Endothelial cell of umbilical vein (primary cell): ENCODE results near the gene DPP6. TPM values are rescaled to one million over a fixed set of nuclear protein-coding genes. Genes with fewer than 3 reads are reported as not detected.

Experiments used
- BruUV-seq: library from RNA; stranded (reverse); fragments of 400-500 nt; replicated peaks from 2 replicates; lab custom pipeline; 2021; lab: Mats Ljungman, UMichigan
- CTCF ChIA-PET: fragments of 300-600, 350-600 bp; sonication (Branson Sonifier 250); formaldehyde crosslinking; loops from one replicate; lab custom pipeline; 2021; ENCODE audit warnings: antibody characterized with exemption, inconsistent platforms; lab: Charles Lee
- POLR2A ChIA-PET: fragments of 300-600, 350-600 bp; sonication (Branson Sonifier 250); formaldehyde crosslinking; loops from one replicate; lab custom pipeline; 2021; ENCODE audit warnings: antibody characterized with exemption, inconsistent platforms; lab: Charles Lee
- DNase-seq: peaks from one replicate; pipeline ENCODE4 v3.0.0-alpha.2; 2011; ENCODE audit warnings: low read depth, low spot score
- FAIRE-seq: peaks from 2 replicates; lab custom pipeline; 2011; peaks lifted over from hg19 to GRCh38; lab: Jason Lieb, UNC
- H2AFZ ChIP-seq: 2 replicates; pipeline ENCODE4 v1.6.0; 2012; ENCODE audit warnings: low read depth, low read length, control low read depth, inconsistent platforms
- H3K27ac ChIP-seq: 2 replicates; pipeline ENCODE4 v1.5.1; 2011; ENCODE audit warnings: low read depth, mild to moderate bottlenecking, control low read depth, low read length, moderate library complexity; ENCODE audit not compliant: insufficient read depth
- H3K27me3 ChIP-seq, 2 experiments: 2 replicates each; pipeline versions ENCODE4 v1.6.0 to v1.6.1; 2011; ENCODE audit warnings: low read length in 2 of 2, mixed read lengths in 1 of 2; ENCODE audit not compliant: control insufficient read depth in 2 of 2, insufficient read depth in 2 of 2
- H3K36me3 ChIP-seq, 2 experiments: 2 replicates in 1 of 2; 3 replicates in 1 of 2; pipeline ENCODE4 v1.5.1; 2011; ENCODE audit warnings: low read length in 2 of 2, mild to moderate bottlenecking in 1 of 2, moderate library complexity in 1 of 2; ENCODE audit not compliant: control insufficient read depth in 2 of 2, insufficient read depth in 2 of 2; ENCODE audit errors: extremely low read depth in 1 of 2
- H3K4me1 ChIP-seq: 3 replicates; pipeline ENCODE4 v1.5.1; 2011; ENCODE audit warnings: mild to moderate bottlenecking, low read length; ENCODE audit not compliant: control insufficient read depth, insufficient read depth; ENCODE audit errors: extremely low read depth
- H3K4me2 ChIP-seq: 2 replicates; pipeline ENCODE4 v1.6.1; 2011; ENCODE audit warnings: low read length, control low read depth, mixed read lengths; ENCODE audit not compliant: insufficient read depth
- H3K4me3 ChIP-seq, 3 experiments: fragments of 200-600 bp in 1 of 3; sonication (generic), shearing (Covaris generic) in 1 of 3; replicated peaks in 1 of 3; 2 replicates each; pipeline ENCODE4 v1.5.1; 2011 to 2016; ENCODE audit warnings: control low read depth in 3 of 3, low read length in 3 of 3, mild to moderate bottlenecking in 2 of 3, inconsistent platforms in 1 of 3, low read depth in 1 of 3, moderate library complexity in 1 of 3; ENCODE audit not compliant: insufficient read depth in 1 of 3
- H3K79me2 ChIP-seq: 2 replicates; pipeline ENCODE4 v1.6.0; 2012; ENCODE audit warnings: low read length, inconsistent platforms; ENCODE audit not compliant: control insufficient read depth, insufficient read depth
- H3K9ac ChIP-seq: replicated peaks from 2 replicates; pipeline ENCODE3; 2011; ENCODE audit warnings: low read length, control low read depth; ENCODE audit not compliant: insufficient read depth; ENCODE audit errors: extremely low read depth
- H3K9me1 ChIP-seq: replicated peaks from 3 replicates; pipeline ENCODE4 v1.6.0; 2011; ENCODE audit warnings: mild to moderate bottlenecking, low read length; ENCODE audit not compliant: control insufficient read depth, insufficient read depth; ENCODE audit errors: extremely low read depth
- H3K9me3 ChIP-seq: replicated peaks from 2 replicates; pipeline ENCODE4 v1.5.1; 2012; ENCODE audit warnings: low read length, inconsistent platforms; ENCODE audit not compliant: control insufficient read depth, insufficient read depth
- H4K20me1 ChIP-seq: replicated peaks from 2 replicates; pipeline ENCODE3; 2011; ENCODE audit warnings: mild to moderate bottlenecking, low read length; ENCODE audit not compliant: control insufficient read depth, insufficient read depth; ENCODE audit errors: extremely low read depth
- EZH2 ChIP-seq: IDR thresholded peaks from 2 replicates; pipeline ENCODE4 v1.6.1; 2012; ENCODE audit warnings: borderline replicate concordance, low read depth, mild to moderate bottlenecking, moderate library complexity, low read length, inconsistent platforms; ENCODE audit not compliant: severe bottlenecking
- GATA2 ChIP-seq: IDR thresholded peaks from 2 replicates; pipeline ENCODE4 v1.7.0; 2011; ENCODE audit warnings: low read depth, mild to moderate bottlenecking, moderate library complexity, mixed read lengths, low read length; ENCODE audit not compliant: insufficient read length, insufficient read depth
- MYC ChIP-seq: IDR thresholded peaks from one replicate; pipeline ENCODE4 v1.6.1; 2011; ENCODE audit warnings: mild to moderate bottlenecking, low read depth, low read length
- dilution Hi-C: fragments of 300-500 bp; cut with MboI; formaldehyde crosslinking; loops from one replicate; pipeline ENCODE4 v1.15.0; 2019; ENCODE audit warnings: low sequenced_read_pairs; ENCODE audit not compliant: extremely low pct_ligation_motif_present
- intact Hi-C: fragments of 100-400 bp; cut with micrococcal nuclease; formaldehyde crosslinking; loops from one replicate; pipeline ENCODE4 v1.10.0; 2022
- polyA plus RNA-seq, 4 experiments: library from polyadenylated mRNA; depleted of rRNA in 3 of 4; stranded (reverse) in 3 of 4; unstranded in 1 of 4; fragments of >200 nt; gene quantifications; 2 replicates each; pipeline versions ENCODE4 v1.2.1 to v1.2.3, GENCODE V29; 2011 to 2012; ENCODE audit warnings: missing spikeins in 1 of 4
- total RNA-seq: library from RNA; stranded (reverse); gene quantifications from 2 replicates; pipeline ENCODE4 v1.2.3, GENCODE V29; 2021
- TF ChIP-seq, protein P1 (sequence below): IDR thresholded peaks from 2 replicates; pipeline ENCODE4 v1.6.1; 2011; ENCODE audit not compliant: insufficient read depth, insufficient read length
- TF ChIP-seq, protein P2 (sequence below), 2 donors: IDR thresholded peaks; 1 replicate in 1 of 2; 2 replicates in 1 of 2; pipeline ENCODE4 v1.5.1; 2011; ENCODE audit warnings: low read length in 2 of 2, mild to moderate bottlenecking in 2 of 2, moderate library complexity in 2 of 2, control low read depth in 1 of 2, inconsistent platforms in 1 of 2, low read depth in 1 of 2; ENCODE audit not compliant: insufficient read depth in 1 of 2; ENCODE audit errors: extremely low read depth in 1 of 2

Gene DPP6
- total and polyA plus RNA-seq, 2 donors (not counting 3 experiments of a cell fraction or from before 2014, with no cell fraction given), result not detected

DNA sequence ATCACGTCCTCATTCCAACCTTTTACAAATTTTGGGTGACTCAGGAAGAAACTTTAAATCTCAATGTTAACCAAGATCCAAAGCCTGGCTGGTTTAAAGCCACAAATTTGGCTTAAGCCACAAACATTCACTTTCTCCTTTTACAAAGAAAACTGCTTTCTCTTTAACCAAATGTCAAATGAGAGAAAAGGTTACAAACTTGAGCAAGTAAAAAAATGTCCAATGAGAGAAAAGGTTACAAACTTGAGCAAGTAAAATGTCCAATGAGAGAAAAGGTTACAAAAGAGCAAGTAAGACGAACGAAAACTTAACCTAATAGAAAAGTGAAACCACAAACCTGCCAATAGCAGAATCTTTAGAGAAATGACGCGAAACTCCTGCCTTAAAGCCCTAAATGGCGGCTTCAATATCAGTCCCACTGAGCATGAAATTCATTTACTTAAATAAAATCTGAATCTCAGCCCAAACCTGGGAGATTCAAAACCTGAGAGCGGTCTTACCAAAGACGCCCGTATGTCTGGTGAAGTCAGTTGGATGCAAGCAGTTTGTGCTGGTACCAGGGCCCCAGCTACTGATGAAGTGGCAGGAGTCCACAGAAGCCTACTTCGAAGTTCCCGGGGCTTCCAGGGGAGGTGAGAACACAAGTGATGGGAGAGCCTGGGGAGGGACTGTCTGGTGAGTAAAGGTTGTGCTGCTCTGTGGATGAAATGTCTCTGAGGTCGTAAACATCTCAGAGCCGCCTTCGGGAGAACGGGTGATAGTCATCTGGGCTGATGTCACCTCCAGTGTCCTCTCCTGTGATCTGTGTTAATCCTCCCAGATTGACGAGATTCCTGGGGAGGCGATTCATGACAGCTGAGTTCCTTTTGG is 876.2 kb downstream of the DPP6 start:
- TF ChIP-seq MYC (no peak), EZH2 (no peak), GATA2 (no peak)
- TF ChIP-seq, protein P1, sequence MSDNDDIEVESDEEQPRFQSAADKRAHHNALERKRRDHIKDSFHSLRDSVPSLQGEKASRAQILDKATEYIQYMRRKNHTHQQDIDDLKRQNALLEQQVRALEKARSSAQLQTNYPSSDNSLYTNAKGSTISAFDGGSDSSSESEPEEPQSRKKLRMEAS, result no peak
- TF ChIP-seq, protein P2, sequence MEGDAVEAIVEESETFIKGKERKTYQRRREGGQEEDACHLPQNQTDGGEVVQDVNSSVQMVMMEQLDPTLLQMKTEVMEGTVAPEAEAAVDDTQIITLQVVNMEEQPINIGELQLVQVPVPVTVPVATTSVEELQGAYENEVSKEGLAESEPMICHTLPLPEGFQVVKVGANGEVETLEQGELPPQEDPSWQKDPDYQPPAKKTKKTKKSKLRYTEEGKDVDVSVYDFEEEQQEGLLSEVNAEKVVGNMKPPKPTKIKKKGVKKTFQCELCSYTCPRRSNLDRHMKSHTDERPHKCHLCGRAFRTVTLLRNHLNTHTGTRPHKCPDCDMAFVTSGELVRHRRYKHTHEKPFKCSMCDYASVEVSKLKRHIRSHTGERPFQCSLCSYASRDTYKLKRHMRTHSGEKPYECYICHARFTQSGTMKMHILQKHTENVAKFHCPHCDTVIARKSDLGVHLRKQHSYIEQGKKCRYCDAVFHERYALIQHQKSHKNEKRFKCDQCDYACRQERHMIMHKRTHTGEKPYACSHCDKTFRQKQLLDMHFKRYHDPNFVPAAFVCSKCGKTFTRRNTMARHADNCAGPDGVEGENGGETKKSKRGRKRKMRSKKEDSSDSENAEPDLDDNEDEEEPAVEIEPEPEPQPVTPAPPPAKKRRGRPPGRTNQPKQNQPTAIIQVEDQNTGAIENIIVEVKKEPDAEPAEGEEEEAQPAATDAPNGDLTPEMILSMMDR (IDR thresholded peaks at IDR 0.05; ENCODE audit: extremely low read depth in 1 of 2, insufficient read depth in 1 of 2, low read depth in 1 of 2, low read length in 2 of 2), result no peak
- Histone ChIP-seq H3K4me2 (peak overlapping the region; percentile 99), H4K20me1 (no peaks in the 10 kb centered on the region), H2AFZ (peak overlapping the region; percentile 100), H3K36me3 (no peaks in the 10 kb centered on the region), H3K4me3 (peak overlapping the region; percentile 52 to 91 (median 89)), H3K4me1 (peaks cover 8% of the 10 kb centered on the region), H3K27me3 (peaks cover 0 to 5% of the 10 kb centered on the region in 2 experiments), H3K9me3 (no peaks in the 10 kb centered on the region), H3K79me2 (no peaks in the 10 kb centered on the region), H3K27ac (peak overlapping the region; percentile 49), H3K9me1 (no peaks in the 10 kb centered on the region), H3K9ac (peak overlapping the region; percentile 75)
- FAIRE-seq (peak; percentile 94), DNase-seq (peak; percentile 99)
- ChIA-PET CTCF (interaction anchor here (0.8 to 4.6 kb wide), 31 partner anchors 9 to 839 kb away, joined by 3 to 62 read pairs (median 6); no protein-coding TSS in a partner anchor), POLR2A (interaction anchor here (0.9 kb wide), 1 partner anchor 369 kb away, joined by 4 read pairs; the partner anchor contains the start of gene INSIG1)
- dilution Hi-C loops (no loop called here), intact Hi-C loops (loop anchor here (1.0 to 5.0 kb wide), 10 partner anchors 25 to 669 kb away; partner anchors contain the start of genes HTR5A, INSIG1 and PAXIP1)
- TSS peak; percentile 56 for BruUV-seq
